ENCODE results near the gene MIAT.

The MIAT gene

DNA sequence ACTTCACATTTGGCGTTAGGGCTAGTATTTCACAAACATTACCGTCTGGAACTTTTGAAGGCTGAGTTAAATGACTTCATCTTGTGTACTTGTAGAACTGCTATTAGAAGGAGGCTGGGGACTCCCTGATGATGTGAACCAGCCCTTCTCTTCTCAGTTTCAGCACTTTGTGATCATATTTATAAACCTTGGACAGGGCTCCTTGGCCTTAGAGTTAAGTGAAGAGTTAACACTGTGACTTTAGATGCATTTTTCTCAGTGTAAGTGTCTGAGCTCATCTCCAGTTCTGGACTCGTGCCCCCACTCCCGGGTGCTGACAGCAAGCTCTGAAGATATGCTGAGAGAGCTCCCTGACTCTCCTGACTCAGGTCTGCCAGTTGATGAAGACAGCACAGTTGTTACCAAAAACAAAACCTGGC is 8.4 kb downstream of the MIAT start:
- no peak for DNase-seq (ENCODE audit: low read depth in 4 of 4, low spot score in 1 of 4)

GRCh38 chr22:26667140-26667539 is 9.8 kb downstream of the MIAT start:
- no peak for DNase-seq (ENCODE audit: low read depth in 4 of 4, low spot score in 1 of 4)

DNA sequence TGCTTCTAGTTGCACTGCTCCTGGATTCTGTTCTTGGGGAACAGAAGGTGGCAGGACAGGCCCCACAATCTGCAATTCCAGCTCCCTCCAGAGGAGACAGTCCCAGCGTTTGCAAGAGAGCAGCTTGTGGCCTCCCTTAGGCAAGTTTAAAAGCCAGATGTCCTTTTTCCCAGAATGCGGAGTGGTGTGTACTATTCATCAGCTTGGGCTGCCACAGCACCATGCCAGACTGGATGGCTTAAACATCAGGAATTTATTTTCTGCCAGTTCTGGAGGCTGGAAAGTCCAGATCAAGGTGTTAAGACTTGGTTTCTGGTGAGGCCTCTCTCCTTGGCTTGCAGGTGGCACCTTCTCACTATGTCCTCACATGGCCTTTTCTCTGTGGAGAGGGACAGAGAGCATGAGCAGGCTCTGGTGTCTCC is 11.7 kb downstream of the MIAT start:
- DNase-seq (ENCODE audit: low read depth in 4 of 4, low spot score in 1 of 4): no peak

DNA sequence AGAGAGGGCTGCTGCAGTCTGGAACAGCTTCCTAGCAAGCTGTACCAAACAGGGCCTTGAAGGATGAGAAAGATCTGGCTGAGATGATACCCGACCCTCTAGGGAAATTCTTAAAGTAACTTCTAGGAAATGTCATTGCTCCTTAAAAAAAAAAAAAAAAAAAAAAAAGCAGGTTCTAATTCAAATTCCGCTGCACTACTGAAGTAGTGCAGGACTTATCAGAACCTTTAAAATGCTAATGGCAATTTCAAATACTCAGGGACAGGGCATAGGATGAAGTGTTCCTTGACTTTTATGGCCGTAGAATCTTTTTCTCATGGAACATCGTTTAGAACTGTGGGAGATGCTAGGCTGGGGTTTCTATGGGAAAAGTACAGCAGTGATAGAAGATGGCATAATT is 13.1 kb downstream of the MIAT start:
- DNase-seq (ENCODE audit: low read depth in 4 of 4, low spot score in 1 of 4): no peak

- DNase-seq (ENCODE audit: low read depth in 4 of 4, low spot score in 1 of 4): peak in 3 of 4 experiments; percentile 45 to 54 (median 48)
These were observed 14.1 kb downstream of the MIAT start for GRCh38 chr22:26671317-26672059.

GRCh38 chr22:26672060-26672471 is 14.7 kb downstream of the MIAT start:
- no peak for DNase-seq (ENCODE audit: low read depth in 4 of 4, low spot score in 1 of 4)

- DNase-seq (ENCODE audit: low read depth in 4 of 4, low spot score in 1 of 4): peak; percentile 72 to 88 (median 82)
These were observed 15.4 kb downstream of the MIAT start for GRCh38 chr22:26672590-26673468.

DNA sequence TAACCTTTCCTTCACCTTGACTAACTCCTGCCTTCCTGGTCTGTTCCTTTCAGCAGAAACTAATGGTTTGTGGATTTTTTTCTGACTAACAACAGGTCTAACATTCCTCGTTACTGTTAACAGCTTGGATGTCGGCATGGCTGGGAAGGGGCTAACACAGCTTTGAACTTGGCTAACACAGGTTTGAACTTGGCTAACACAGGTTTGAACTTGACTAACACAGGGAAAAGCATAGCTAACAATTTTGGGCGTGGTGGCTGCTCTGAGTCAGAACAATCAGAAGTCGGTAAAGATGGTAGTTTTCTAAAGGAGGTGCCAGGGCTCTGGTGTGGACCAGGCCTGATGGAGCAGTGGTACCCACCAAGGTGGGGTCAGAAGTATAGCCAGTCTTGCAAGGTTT is 16.1 kb downstream of the MIAT start:
- DNase-seq (ENCODE audit: low read depth in 4 of 4, low spot score in 1 of 4): no peak

GRCh38 chr22:26674211-26675190 is 17.1 kb downstream of the MIAT start:
- DNase-seq (ENCODE audit: low read depth in 4 of 4, low spot score in 1 of 4): no peak

- no peak for DNase-seq (ENCODE audit: low read depth in 4 of 4, low spot score in 1 of 4)
These were observed 18.4 kb downstream of the MIAT start for GRCh38 chr22:26675687-26676268.

- DNase-seq (ENCODE audit: low read depth in 4 of 4, low spot score in 1 of 4): no peak
These were observed 19.8 kb downstream of the MIAT start for GRCh38 chr22:26677217-26677616.

- peak in 3 of 4 experiments; percentile 59 to 69 (median 62) for DNase-seq (ENCODE audit: low read depth in 4 of 4, low spot score in 1 of 4)
These were observed 21.7 kb downstream of the MIAT start for GRCh38 chr22:26679003-26679629.

GRCh38 chr22:26680485-26680884 is 23.1 kb downstream of the MIAT start:
- no peak for DNase-seq (ENCODE audit: low read depth in 4 of 4, low spot score in 1 of 4)

DNA sequence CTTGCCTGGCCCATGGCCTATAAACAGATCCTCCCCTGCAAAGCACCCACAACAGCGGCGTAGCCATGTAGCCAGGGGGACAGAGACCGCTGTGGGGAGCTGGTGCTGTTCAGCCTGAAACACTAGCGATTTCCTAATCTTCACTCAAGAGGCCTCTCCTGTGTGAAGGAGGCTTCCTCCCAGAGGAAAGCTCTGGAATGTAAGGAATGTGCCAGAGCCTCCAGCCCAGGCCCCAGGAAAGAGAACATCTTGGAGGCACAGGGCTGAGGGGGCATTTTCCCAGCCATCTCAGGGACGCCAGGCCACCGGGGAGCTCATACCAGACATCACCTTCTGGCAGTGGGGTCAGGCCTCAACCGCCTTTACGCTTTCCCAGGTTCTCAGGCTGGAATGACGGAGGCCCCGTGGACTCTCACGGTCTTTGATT is 24.0 kb downstream of the MIAT start:
- DNase-seq (ENCODE audit: low read depth in 4 of 4, low spot score in 1 of 4): no peak

DNA sequence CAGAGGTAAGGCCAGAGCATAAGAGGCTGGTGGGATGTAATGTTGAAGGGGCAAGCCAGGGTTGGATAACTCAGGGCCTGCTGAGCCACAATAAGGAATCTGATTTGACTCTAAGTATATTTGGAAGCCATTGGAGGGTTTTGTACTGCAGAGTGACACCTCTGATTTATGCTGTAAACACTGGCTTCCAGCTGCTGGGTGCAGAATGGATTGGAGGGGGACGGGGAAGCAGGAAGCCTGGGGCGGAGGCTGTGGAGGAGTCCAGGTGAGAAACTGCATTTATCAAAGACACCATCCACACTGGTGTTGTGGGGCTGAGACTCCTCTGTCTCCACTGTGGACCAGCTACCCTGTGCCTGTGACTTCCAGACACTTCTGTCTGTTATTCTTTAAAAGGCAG is 26.8 kb downstream of the MIAT start:
- no peak for DNase-seq (ENCODE audit: low read depth in 4 of 4, low spot score in 1 of 4)

DNA sequence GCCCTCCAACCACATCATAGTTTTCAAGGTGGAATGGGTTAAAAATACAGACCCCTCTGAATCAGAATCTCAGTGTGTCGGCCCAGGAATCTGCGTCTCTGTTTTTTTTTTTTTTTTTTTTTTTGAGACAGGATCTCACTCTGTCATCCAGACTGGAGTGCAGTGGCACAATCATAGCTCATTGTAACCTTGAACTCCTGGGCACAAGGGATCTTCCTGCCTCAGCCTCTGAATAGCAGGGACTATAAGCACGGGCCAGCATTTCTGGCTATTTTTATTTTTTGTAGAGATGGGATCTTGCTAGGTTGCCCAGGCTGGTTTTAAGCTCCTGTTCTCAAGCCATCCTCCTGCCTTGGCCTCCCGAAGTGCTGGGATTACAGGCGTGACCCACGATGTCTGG is 28.2 kb downstream of the MIAT start:
- DNase-seq (ENCODE audit: low read depth in 4 of 4, low spot score in 1 of 4): no peak

DNA sequence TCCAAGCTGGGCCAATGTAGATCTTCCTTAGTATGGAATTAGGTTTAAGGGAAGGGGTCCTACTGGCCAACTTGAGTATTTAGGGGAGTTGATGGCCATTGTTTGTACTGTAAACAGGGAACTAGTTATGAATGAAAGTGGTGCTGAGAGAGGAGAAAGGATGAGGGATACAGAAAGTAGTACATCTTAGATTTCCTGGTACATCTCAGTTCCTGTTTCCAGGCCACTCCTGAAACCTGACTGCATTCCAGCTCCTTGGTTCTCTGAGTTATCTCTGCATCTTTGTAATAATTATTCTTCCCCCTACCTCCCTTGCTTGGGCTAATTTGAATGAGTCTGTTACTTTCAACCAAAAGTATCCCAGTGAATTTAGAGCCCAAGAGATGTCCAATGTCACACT is 30.1 kb downstream of the MIAT start:
- no peak for DNase-seq (ENCODE audit: low read depth in 4 of 4, low spot score in 1 of 4)

DNA sequence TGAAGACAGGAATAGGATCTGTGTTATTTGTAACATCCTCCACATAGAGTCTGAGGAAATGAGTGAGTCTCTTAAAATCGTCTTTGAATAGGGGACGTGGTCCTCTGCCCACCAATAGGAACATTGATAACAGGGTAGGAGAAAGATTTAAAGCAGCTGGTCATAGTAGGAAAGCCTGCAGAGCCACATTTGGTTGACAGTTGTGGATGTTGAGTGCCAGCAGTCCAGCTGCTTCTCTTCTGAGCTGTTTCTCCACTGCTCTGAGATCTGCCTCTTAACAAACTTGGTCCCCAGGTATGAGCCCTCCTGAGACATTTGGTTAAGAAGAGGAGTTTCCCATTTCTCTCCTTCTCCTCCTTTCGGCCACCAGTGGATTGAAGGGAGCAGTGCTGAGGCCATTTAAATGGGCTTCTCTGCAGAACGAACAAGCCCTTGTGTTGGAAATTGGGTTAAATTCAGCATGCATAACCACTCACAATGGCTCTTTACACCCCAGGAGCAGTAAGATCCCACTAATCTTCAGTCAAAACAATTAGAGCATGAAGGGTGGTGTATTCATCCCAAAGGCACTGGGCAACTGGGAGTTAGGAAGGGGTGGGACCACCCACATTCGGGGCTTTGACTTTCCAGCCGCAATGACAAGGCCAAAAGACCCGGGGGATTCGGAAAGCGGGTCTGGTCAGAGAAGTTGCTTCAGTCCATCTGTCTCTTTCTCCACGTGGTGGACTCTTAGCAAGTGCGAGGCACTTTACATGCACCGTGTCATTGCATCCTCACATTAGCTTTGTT is 32.3 kb downstream of the MIAT start:
- DNase-seq (ENCODE audit: low read depth in 4 of 4, low spot score in 1 of 4): no peak

DNA sequence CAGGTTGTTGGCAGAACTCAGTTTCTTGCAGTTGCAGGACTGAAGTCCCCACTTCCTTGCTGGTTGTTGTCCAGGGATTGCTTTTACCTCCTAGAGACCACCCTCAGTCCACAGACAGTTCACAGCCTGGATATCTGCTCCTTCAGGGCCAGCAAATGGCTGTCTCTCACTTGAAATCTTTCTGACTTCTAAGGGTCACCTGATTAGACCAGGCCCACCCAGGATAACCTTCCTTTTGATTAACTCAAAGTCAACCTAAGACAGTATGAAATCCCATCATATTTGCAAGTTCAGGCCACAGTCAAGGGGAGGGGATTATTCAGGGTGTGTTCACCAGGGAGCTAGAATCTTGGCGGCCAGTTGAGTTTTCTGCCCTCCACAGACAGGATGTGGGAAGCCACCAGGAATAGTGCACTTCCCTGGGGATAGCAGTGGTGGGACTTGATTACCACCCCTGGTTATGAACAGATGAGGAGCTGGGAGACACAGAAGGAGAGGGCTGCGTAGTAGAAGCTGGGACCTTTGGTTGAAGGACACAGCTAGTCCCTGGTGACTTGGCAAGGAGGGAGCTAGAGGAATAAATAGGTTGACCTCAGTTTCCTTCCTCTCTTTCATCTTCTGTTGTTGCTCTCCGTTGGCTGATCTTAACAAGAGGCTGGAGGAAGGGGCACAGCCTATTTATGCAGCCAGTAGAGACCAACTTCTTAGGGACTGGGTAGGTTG is 33.4 kb downstream of the MIAT start:
- DNase-seq (ENCODE audit: low read depth in 4 of 4, low spot score in 1 of 4): no peak
